Left kidney (tissue), 2 donors: ENCODE data around the gene PLCH2. TPM values are rescaled to one million over a fixed set of nuclear protein-coding genes. Genes with fewer than 3 reads are reported as not detected.

Source experiments
- DNase-seq: peaks from one replicate; pipeline ENCODE4 v3.0.0-alpha.2; 2013
- polyA plus RNA-seq: library from polyadenylated mRNA; unstranded; fragments of 120-200 nt; gene quantifications from one replicate; pipeline ENCODE4 v1.2.1, GENCODE V29; 2013; ENCODE audit not compliant: insufficient read length

PLCH2 gene
- polyA plus RNA-seq, 1 donor: 0.80 TPM

GRCh38 chr1:2462819-2463218 lies 13.3 kb upstream of the PLCH2 start:
- DNase-seq: no peak

GRCh38 chr1:2463396-2463795 lies 12.7 kb upstream of the PLCH2 start:
- DNase-seq: no peak

- no peak for DNase-seq
Observed at GRCh38 chr1:2465371-2466269, 10.5 kb upstream of the PLCH2 start.

GRCh38 chr1:2466270-2466665 lies 9.8 kb upstream of the PLCH2 start:
- no peak for DNase-seq

- no peak for DNase-seq
Observed at GRCh38 chr1:2466958-2467554, 9.0 kb upstream of the PLCH2 start.

- DNase-seq: peak; percentile 66
Observed at GRCh38 chr1:2468041-2468472, 8.0 kb upstream of the PLCH2 start.

- DNase-seq: no peak
Observed at GRCh38 chr1:2468540-2468939, 7.5 kb upstream of the PLCH2 start.

GRCh38 chr1:2469103-2469940 lies 6.8 kb upstream of the PLCH2 start:
- DNase-seq: no peak

- DNase-seq: no peak
Observed at GRCh38 chr1:2470290-2471158, 5.6 kb upstream of the PLCH2 start.

GRCh38 chr1:2471159-2471471 lies 5.0 kb upstream of the PLCH2 start:
- no peak for DNase-seq

- DNase-seq: no peak
Observed at GRCh38 chr1:2471587-2472001, 4.5 kb upstream of the PLCH2 start.

GRCh38 chr1:2472109-2472508 lies 4.0 kb upstream of the PLCH2 start:
- no peak for DNase-seq

GRCh38 chr1:2472561-2473177 lies 3.4 kb upstream of the PLCH2 start:
- no peak for DNase-seq

- no peak for DNase-seq
Observed at GRCh38 chr1:2473198-2473597, 2.9 kb upstream of the PLCH2 start.

- DNase-seq: no peak
Observed at GRCh38 chr1:2474104-2474844, 1.8 kb upstream of the PLCH2 start.

- DNase-seq: no peak
Observed at GRCh38 chr1:2474933-2475371, 1.1 kb upstream of the PLCH2 start.

- no peak for DNase-seq
Observed at GRCh38 chr1:2475571-2475970, 518 bp upstream of the PLCH2 start.

GRCh38 chr1:2477309-2477708 lies 1.2 kb downstream of the PLCH2 start:
- DNase-seq: no peak

- DNase-seq: no peak
Observed at GRCh38 chr1:2477791-2478499, 1.9 kb downstream of the PLCH2 start.

- no peak for DNase-seq
Observed at GRCh38 chr1:2479186-2479585, 3.1 kb downstream of the PLCH2 start.
